Loucy (cell line): ENCODE results near the gene PRMT3.

Experiments used
- H2AFZ ChIP-seq: fragments of 200-600 bp; sonication (generic); 2 replicates; pipeline ENCODE4 v1.6.0; 2016; ENCODE audit warnings: antibody characterized with exemption, mild to moderate bottlenecking, low read length, moderate library complexity
- H3F3A ChIP-seq: fragments of 200-600 bp; 2 replicates; pipeline ENCODE4 v1.6.0; 2016; ENCODE audit warnings: antibody characterized with exemption, low read depth, mild to moderate bottlenecking
- H3K27me3 ChIP-seq: fragments of 200-600 bp; sonication (generic); 2 replicates; pipeline ENCODE4 v1.6.1; 2014; ENCODE audit warnings: low read length, mild to moderate bottlenecking; ENCODE audit not compliant: insufficient read depth, poor library complexity, severe bottlenecking
- H3K36me3 ChIP-seq: fragments of 200-600 bp; sonication (generic); 2 replicates; pipeline ENCODE4 v1.6.1; 2016; ENCODE audit warnings: low read length; ENCODE audit not compliant: insufficient read depth
- H3K4me1 ChIP-seq: fragments of 200-600 bp; sonication (generic); 2 replicates; pipeline ENCODE4 v1.5.1; 2014; ENCODE audit warnings: low read length, mild to moderate bottlenecking; ENCODE audit not compliant: insufficient read depth, poor library complexity, severe bottlenecking
- H3K4me2 ChIP-seq: fragments of 200-600 bp; sonication (generic); 2 replicates; pipeline ENCODE4 v1.6.0; 2014; ENCODE audit warnings: antibody characterized with exemption, low read length, low read depth, mild to moderate bottlenecking; ENCODE audit not compliant: poor library complexity, severe bottlenecking
- H3K4me3 ChIP-seq: fragments of 200-600 bp; sonication (generic); 2 replicates; pipeline ENCODE4 v1.5.1; 2014; ENCODE audit warnings: low read length, mild to moderate bottlenecking, mixed read lengths; ENCODE audit not compliant: poor library complexity, severe bottlenecking
- H3K79me2 ChIP-seq: fragments of 200-600 bp; sonication (generic); 2 replicates; pipeline ENCODE4 v1.6.1; 2014; ENCODE audit warnings: low read length; ENCODE audit not compliant: insufficient read depth
- H3K9ac ChIP-seq: fragments of 200-600 bp; sonication (generic); 2 replicates; pipeline ENCODE4 v1.6.0; 2014; ENCODE audit warnings: mild to moderate bottlenecking, low read depth, low read length, moderate library complexity; ENCODE audit not compliant: poor library complexity, severe bottlenecking
- H3K9me2 ChIP-seq: fragments of 200-600 bp; sonication (generic); replicated peaks from 2 replicates; pipeline ENCODE4 v1.6.1; 2016; ENCODE audit warnings: low read depth, low read length, mixed read lengths
- H3K9me3 ChIP-seq: fragments of 200-600 bp; sonication (generic); 2 replicates; pipeline ENCODE4 v1.6.1; 2014; ENCODE audit warnings: mild to moderate bottlenecking, antibody characterized with exemption, low read length, low read depth; ENCODE audit not compliant: insufficient read depth
- H4K20me1 ChIP-seq: fragments of 200-600 bp; sonication (generic); 2 replicates; pipeline ENCODE4 v1.6.0; 2014; ENCODE audit warnings: antibody characterized with exemption, low read length, mild to moderate bottlenecking; ENCODE audit not compliant: insufficient read depth, poor library complexity, severe bottlenecking
- CTCF ChIP-seq: fragments of 200-600 bp; sonication (generic); conservative IDR thresholded peaks from 2 replicates; pipeline ENCODE4 v1.5.1; 2014; ENCODE audit warnings: mild to moderate bottlenecking, antibody characterized with exemption, low read length
- EZH2phosphoT487 ChIP-seq: fragments of 200-600 bp; IDR thresholded peaks from 2 replicates; pipeline ENCODE4 v1.6.1; 2018; ENCODE audit warnings: antibody characterized with exemption, mild to moderate bottlenecking, moderate library complexity, borderline replicate concordance

The PRMT3 gene

DNA sequence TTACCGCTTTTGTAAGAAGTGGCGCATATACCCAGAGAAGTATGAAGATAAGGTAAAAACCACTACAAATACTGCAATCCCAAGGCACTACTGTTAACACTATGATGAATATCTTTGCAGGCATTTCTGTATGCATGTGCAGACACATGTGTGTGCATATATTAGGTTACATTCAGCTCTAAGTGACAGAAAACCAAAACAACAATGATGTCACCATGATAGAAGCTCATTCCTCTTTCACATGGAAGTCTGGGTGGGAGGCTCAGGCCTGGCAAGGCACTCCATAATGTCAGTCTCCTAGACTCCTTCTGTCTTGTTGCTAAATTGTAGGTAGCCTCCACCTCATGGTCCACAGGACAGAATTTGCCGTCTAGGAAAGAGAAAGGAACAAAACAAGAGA is 148.8 kb downstream of the PRMT3 start:
- Histone ChIP-seq H3K9ac (no peak overlapping the region), H3K4me1 (no peaks in the 10 kb centered on the region), H3F3A (no peaks in the 10 kb centered on the region), H3K4me2 (no peak overlapping the region), H3K36me3 (no peaks in the 10 kb centered on the region), H2AFZ (no peak overlapping the region), H4K20me1 (no peaks in the 10 kb centered on the region), H3K79me2 (no peaks in the 10 kb centered on the region), H3K9me2 (no peaks in the 10 kb centered on the region), H3K27me3 (no peaks in the 10 kb centered on the region), H3K4me3 (no peak overlapping the region), H3K9me3 (no peaks in the 10 kb centered on the region)
- TF ChIP-seq CTCF: no peak
- TF ChIP-seq EZH2phosphoT487: no peak

- no peaks in the 10 kb centered on the region for H3K4me1 ChIP-seq
- H4K20me1 ChIP-seq: no peaks in the 10 kb centered on the region
- no peak overlapping the region for H3K4me2 ChIP-seq
- no peaks in the 10 kb centered on the region for H3K9me2 ChIP-seq
- H3K27me3 ChIP-seq: no peaks in the 10 kb centered on the region
- H3K9me3 ChIP-seq: no peaks in the 10 kb centered on the region
- no peak overlapping the region for H2AFZ ChIP-seq
- no peaks in the 10 kb centered on the region for H3K36me3 ChIP-seq
- no peak for TF ChIP-seq EZH2phosphoT487
- TF ChIP-seq CTCF: no peak
- H3F3A ChIP-seq: no peaks in the 10 kb centered on the region
- H3K9ac ChIP-seq: no peak overlapping the region
- no peaks in the 10 kb centered on the region for H3K79me2 ChIP-seq
- no peak overlapping the region for H3K4me3 ChIP-seq
These were observed 149.3 kb downstream of the PRMT3 start for GRCh38 chr11:20536784-20537183.

DNA sequence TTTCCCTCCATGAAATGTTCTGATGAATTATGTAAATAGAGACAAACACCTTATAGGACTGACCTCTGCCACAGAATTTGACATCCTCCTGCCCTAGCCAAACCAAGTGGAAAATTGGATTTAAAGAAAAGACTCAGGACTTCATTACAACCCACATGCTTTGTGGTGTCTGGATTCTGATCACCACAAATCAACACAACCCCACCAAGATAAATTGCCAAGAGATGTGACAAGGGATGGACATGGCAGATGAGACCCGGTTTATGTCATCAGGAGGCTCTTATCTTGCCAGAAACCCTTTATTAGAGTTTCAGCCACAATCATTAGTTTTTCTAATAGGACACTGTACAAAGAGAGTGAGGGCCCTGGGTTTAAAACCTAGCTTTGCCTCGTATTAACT is 154.0 kb downstream of the PRMT3 start:
- no peaks in the 10 kb centered on the region for H3K27me3 ChIP-seq
- no peak overlapping the region for H3K9ac ChIP-seq
- no peaks in the 10 kb centered on the region for H4K20me1 ChIP-seq
- H3F3A ChIP-seq: no peaks in the 10 kb centered on the region
- H3K4me2 ChIP-seq: no peak overlapping the region
- H3K4me1 ChIP-seq: no peaks in the 10 kb centered on the region
- no peaks in the 10 kb centered on the region for H3K9me3 ChIP-seq
- TF ChIP-seq CTCF (no peak), EZH2phosphoT487 (no peak)
- H3K9me2 ChIP-seq: no peaks in the 10 kb centered on the region
- H3K4me3 ChIP-seq: no peak overlapping the region
- no peaks in the 10 kb centered on the region for H3K79me2 ChIP-seq
- H2AFZ ChIP-seq: no peak overlapping the region
- no peaks in the 10 kb centered on the region for H3K36me3 ChIP-seq
